Loucy (cell line): Measurements from ENCODE around the gene EIF3K.

Source experiments
- H2AFZ ChIP-seq: fragments of 200-600 bp; sonication (generic); 2 replicates; pipeline ENCODE4 v1.6.0; 2016; ENCODE audit warnings: antibody characterized with exemption, mild to moderate bottlenecking, low read length, moderate library complexity
- H3F3A ChIP-seq: fragments of 200-600 bp; 2 replicates; pipeline ENCODE4 v1.6.0; 2016; ENCODE audit warnings: antibody characterized with exemption, low read depth, mild to moderate bottlenecking
- H3K27me3 ChIP-seq: fragments of 200-600 bp; sonication (generic); 2 replicates; pipeline ENCODE4 v1.6.1; 2014; ENCODE audit warnings: low read length, mild to moderate bottlenecking; ENCODE audit not compliant: insufficient read depth, poor library complexity, severe bottlenecking
- H3K36me3 ChIP-seq: fragments of 200-600 bp; sonication (generic); 2 replicates; pipeline ENCODE4 v1.6.1; 2016; ENCODE audit warnings: low read length; ENCODE audit not compliant: insufficient read depth
- H3K4me1 ChIP-seq: fragments of 200-600 bp; sonication (generic); 2 replicates; pipeline ENCODE4 v1.5.1; 2014; ENCODE audit warnings: low read length, mild to moderate bottlenecking; ENCODE audit not compliant: insufficient read depth, poor library complexity, severe bottlenecking
- H3K4me2 ChIP-seq: fragments of 200-600 bp; sonication (generic); 2 replicates; pipeline ENCODE4 v1.6.0; 2014; ENCODE audit warnings: antibody characterized with exemption, low read length, low read depth, mild to moderate bottlenecking; ENCODE audit not compliant: poor library complexity, severe bottlenecking
- H3K4me3 ChIP-seq: fragments of 200-600 bp; sonication (generic); 2 replicates; pipeline ENCODE4 v1.5.1; 2014; ENCODE audit warnings: low read length, mild to moderate bottlenecking, mixed read lengths; ENCODE audit not compliant: poor library complexity, severe bottlenecking
- H3K79me2 ChIP-seq: fragments of 200-600 bp; sonication (generic); 2 replicates; pipeline ENCODE4 v1.6.1; 2014; ENCODE audit warnings: low read length; ENCODE audit not compliant: insufficient read depth
- H3K9ac ChIP-seq: fragments of 200-600 bp; sonication (generic); 2 replicates; pipeline ENCODE4 v1.6.0; 2014; ENCODE audit warnings: mild to moderate bottlenecking, low read depth, low read length, moderate library complexity; ENCODE audit not compliant: poor library complexity, severe bottlenecking
- H3K9me2 ChIP-seq: fragments of 200-600 bp; sonication (generic); replicated peaks from 2 replicates; pipeline ENCODE4 v1.6.1; 2016; ENCODE audit warnings: low read depth, low read length, mixed read lengths
- H3K9me3 ChIP-seq: fragments of 200-600 bp; sonication (generic); 2 replicates; pipeline ENCODE4 v1.6.1; 2014; ENCODE audit warnings: mild to moderate bottlenecking, antibody characterized with exemption, low read length, low read depth; ENCODE audit not compliant: insufficient read depth
- H4K20me1 ChIP-seq: fragments of 200-600 bp; sonication (generic); 2 replicates; pipeline ENCODE4 v1.6.0; 2014; ENCODE audit warnings: antibody characterized with exemption, low read length, mild to moderate bottlenecking; ENCODE audit not compliant: insufficient read depth, poor library complexity, severe bottlenecking
- CTCF ChIP-seq: fragments of 200-600 bp; sonication (generic); conservative IDR thresholded peaks from 2 replicates; pipeline ENCODE4 v1.5.1; 2014; ENCODE audit warnings: mild to moderate bottlenecking, antibody characterized with exemption, low read length
- EZH2phosphoT487 ChIP-seq: fragments of 200-600 bp; IDR thresholded peaks from 2 replicates; pipeline ENCODE4 v1.6.1; 2018; ENCODE audit warnings: antibody characterized with exemption, mild to moderate bottlenecking, moderate library complexity, borderline replicate concordance

EIF3K gene

GRCh38 chr19:38639679-38640078 is 20.7 kb downstream of the EIF3K start:
- Histone ChIP-seq H3K4me1 (peaks cover 13% of the 10 kb centered on the region), H2AFZ (no peak overlapping the region), H3K9ac (no peak overlapping the region), H3K9me2 (no peaks in the 10 kb centered on the region), H3F3A (no peaks in the 10 kb centered on the region), H3K27me3 (no peaks in the 10 kb centered on the region), H3K9me3 (no peaks in the 10 kb centered on the region), H3K4me2 (no peak overlapping the region), H3K4me3 (no peak overlapping the region), H4K20me1 (no peaks in the 10 kb centered on the region), H3K36me3 (peaks cover 3% of the 10 kb centered on the region; the same call in 1 of the 2 replicates), H3K79me2 (no peaks in the 10 kb centered on the region)
- no peak for TF ChIP-seq CTCF
- no peak for TF ChIP-seq EZH2phosphoT487

GRCh38 chr19:38640368-38640767 is 21.4 kb downstream of the EIF3K start:
- H3K9ac ChIP-seq: no peak overlapping the region
- no peaks in the 10 kb centered on the region for H3K9me2 ChIP-seq
- H3K79me2 ChIP-seq: no peaks in the 10 kb centered on the region
- no peaks in the 10 kb centered on the region for H3F3A ChIP-seq
- TF ChIP-seq CTCF: no peak
- no peak overlapping the region for H2AFZ ChIP-seq
- peaks cover 2% of the 10 kb centered on the region; the same call in 1 of the 2 replicates for H3K36me3 ChIP-seq
- no peaks in the 10 kb centered on the region for H3K9me3 ChIP-seq
- no peaks in the 10 kb centered on the region for H4K20me1 ChIP-seq
- no peak overlapping the region for H3K4me3 ChIP-seq
- H3K4me1 ChIP-seq: peaks cover 13% of the 10 kb centered on the region
- peak overlapping the region; percentile 24 for H3K4me2 ChIP-seq
- H3K27me3 ChIP-seq: no peaks in the 10 kb centered on the region

- H3K4me2 ChIP-seq: no peak overlapping the region
- no peak overlapping the region for H3K4me3 ChIP-seq
- no peaks in the 10 kb centered on the region for H3K36me3 ChIP-seq
- TF ChIP-seq EZH2phosphoT487 (no peak), CTCF (no peak)
- H4K20me1 ChIP-seq: no peaks in the 10 kb centered on the region
- no peak overlapping the region for H2AFZ ChIP-seq
- no peaks in the 10 kb centered on the region for H3K9me2 ChIP-seq
- H3K4me1 ChIP-seq: peaks cover 9% of the 10 kb centered on the region
- H3K79me2 ChIP-seq: no peaks in the 10 kb centered on the region
- H3K9ac ChIP-seq: no peak overlapping the region
- H3K27me3 ChIP-seq: no peaks in the 10 kb centered on the region
- H3F3A ChIP-seq: no peaks in the 10 kb centered on the region
- no peaks in the 10 kb centered on the region for H3K9me3 ChIP-seq
Measured at GRCh38 chr19:38642176-38642575, 23.2 kb downstream of the EIF3K start.
